Measurements from ENCODE around the gene MAP4K2.
"Not testable (repeated sequence)": the region's sequence is repeated elsewhere in the genome, so short reads cannot be mapped to it uniquely, and the experiment has no call there.

MAP4K2 gene

DNA sequence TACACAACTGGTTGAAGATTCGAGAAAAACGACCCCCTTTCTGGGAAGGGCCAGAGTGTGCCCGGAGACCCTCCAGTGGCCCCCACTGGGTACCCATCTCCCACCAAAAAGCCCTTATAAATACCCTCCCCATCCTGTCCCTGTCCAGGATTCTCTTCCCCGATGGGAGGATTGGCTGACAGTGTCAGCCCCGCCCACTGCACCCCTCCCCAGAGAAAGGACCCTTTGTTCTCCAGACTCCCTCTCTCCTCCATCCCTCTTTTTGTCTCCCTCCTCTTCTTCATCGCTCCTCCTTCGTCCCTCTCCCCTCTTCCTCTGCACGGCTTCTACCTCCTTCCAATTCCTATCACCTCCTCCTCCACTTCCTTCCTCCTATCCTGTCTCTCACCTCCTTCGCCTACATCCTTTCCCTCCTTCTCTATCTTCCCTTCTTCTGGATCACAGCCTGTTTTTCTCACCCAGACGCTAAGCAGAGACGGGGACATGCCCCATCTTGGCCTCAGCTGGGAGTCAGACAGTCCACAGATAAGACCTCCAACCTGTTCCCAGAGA, 20.6 kb upstream of the MAP4K2 start:
- intact Hi-C loops (cut with DNase I): no loop called here

DNA sequence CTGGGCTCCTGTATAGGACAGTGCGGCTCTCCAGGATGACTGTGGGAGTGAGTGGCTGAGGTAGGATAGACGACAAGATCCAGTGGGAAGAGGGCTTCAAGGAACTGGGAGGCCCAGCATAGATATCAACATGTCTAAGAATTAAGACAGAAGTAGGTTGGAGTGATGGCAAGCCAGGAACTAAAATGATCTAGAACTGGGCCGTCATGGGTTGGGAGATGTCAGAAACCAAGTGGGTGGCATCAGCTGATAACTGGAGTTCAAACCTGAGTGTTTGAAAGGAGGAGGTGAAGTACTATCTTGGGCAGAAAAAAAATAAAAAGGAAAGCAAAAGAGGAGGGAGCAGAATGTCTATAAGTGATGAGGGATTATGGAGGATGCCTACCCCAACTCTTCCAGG, 14.5 kb upstream of the MAP4K2 start:
- intact Hi-C loops (cut with DNase I): no loop called here
- no peak for DNase-seq

More for the DNA sequence above, 20.6 kb upstream of the MAP4K2 start:
- DNase-seq: no peak

DNA sequence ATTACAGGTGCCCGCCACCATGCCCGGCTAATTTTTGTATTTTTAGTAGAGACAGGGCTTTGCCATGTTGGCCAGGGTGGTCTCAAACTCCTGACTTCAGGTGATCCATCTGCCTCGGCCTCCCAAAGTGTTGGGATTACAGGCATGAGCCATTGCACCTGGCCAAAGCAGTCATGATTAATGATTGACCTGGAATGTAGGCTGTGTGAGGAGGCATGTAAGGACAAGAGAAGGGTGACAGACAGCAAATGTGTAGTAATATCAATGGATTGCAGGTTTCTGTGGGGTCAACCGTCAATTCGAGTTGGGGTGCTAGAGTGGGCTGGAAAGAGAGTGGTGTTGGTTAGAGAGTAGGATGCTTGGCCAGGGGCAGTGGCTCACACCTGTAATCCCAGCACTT, 12.4 kb upstream of the MAP4K2 start:
- DNase-seq; intact Hi-C loops (cut with DNase I): not testable (repeated sequence)

DNA sequence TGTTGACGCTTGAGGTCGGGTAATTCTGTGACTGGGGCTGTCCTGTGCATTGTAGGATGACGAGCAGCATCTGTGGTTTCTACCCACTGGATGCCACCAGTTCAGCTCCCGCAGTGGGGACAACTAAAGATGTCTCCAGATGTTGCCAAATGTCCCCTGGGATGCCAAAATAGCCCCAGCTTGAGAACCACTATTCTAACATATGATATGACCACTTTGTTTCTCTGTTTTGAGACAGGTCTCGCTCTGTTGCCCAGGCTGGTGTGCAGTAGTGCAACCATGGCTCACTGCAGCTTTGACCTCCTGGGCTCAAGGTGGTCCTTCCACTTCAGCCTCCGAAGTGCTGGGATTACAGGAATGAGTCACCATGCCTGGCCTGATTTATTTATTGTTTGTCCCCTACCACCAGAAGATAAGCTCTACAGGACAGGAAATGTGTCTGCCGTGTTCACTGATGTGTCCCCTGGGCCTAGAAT, 11.7 kb upstream of the MAP4K2 start:
- intact Hi-C loops (cut with DNase I): no loop called here
- DNase-seq: no peak

DNA sequence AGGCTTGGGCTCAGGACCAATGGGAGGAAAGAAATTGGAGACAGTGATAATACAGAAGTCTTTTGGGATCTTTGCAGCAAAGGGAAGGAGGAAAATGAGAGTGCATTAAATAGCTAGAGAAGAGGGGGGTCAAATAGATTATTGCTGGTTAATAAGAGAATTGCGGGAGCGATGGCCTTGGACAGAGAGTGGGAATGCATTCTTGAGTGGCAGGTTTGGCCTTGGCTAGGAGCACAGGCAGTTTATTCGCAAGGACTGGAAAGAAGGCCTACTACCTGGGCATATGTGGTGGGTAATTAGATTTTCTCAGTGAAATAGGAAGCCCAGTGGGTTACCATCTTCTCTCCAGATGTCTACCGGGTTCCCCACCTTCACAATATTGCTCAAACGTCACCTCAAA, 10.8 kb upstream of the MAP4K2 start:
- no peak for DNase-seq
- intact Hi-C loops (cut with DNase I): no loop called here

DNA sequence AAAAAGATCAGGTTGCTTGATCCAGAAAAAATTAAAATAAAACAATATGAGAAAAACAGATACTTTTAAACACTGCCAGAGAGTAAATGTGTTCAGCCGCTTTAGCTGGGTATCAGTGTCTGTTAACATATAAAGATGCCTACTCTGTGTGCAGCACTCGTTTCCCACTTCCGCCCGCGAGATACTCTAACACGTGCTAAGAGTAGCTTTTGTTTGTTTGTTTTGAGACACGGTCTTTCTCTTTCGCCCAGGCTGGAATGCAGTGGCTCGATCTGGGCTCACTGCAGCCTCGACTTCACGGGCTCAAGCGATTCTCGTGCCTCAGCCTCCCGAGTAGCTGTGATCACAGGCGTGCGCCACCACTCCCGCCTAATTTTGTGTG, 7.9 kb upstream of the MAP4K2 start:
- DNase-seq: peak in 1 of 10 donors; percentile 26
- intact Hi-C loops (cut with DNase I): no loop called here

DNA sequence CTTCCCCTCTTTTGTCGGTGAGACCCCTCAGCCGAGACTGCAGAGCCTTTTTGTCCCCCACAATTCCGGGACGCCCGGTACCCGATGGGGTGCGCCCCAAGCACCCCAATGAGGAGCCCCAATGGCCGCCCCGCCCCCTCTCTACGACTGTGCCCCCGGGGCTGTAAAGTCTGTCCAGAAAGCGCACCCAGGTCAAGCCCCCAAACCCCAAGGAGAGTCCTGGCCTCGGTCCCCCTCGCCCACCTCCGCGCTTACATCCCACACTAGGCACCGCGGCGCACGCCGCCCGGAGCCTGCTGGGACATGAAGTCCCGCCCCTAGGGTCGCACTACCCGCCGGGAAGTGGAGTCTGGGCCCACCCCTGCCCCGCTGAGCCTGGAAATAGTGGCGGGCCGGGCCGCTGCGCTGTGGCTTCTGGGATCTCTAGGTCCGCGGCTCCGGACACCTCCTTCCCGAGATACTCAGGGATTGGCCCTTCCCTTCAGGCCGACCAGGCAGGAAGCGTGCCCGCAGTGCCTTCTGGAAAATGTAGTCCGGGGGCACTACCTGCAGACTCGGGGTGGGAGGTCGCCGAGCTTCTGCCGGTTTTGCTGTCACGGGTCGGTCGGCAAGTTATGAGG, 7.4 kb upstream of the MAP4K2 start, which contains the start of gene MEN1:
Gene MEN1 (minus strand): TSS at position 281 of the 620 bp plus-strand sequence. CDS start 442 bp downstream, outside the sequence.
- intact Hi-C loops (cut with DNase I): no loop called here
- peak; percentile 94 to 99 (median 98) for DNase-seq

DNA sequence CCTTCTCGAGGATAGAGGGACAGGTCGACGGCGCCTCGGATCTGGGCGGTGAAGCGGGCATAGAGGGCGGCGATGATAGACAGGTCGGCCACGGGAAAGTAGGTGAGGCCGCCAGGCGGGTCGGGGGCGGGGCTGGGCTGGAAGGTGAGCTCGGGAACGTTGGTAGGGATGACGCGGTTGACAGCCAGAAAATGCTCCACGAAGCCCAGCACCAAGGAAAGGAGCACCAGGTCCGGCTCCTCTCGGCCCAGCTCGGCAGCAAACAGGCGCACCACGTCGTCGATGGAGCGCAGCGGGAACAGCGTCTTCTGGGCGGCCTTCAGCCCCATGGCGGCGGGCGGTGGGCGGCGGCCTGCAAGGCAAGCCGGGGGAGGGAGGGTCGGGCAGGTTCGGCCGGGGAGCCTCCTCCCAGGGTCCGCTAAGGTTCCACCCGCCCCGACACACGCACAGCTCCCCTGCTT, 6.8 kb upstream of the MAP4K2 start:
- DNase-seq: no peak
- intact Hi-C loops (cut with DNase I): no loop called here

DNA sequence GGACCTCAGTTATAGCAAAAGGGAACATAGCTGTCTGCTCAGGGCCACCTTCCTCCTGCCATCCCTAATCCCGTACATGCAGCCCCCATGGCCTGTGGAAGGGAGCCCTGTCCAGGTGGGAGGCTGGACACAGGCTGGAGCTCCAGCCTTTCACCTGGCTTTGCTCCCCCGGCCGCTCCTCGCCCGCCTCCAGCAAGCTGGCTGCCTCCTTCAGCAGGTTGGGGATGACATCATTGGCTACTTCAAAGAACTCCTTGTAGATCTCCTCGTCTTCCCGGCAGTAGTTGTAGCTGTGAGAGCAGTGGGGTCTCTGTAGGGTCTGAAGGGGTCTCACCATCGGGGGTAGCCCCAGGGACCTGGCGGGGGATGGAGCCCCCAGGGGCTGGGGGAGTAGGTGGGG, 2.5 kb upstream of the MAP4K2 start:
- intact Hi-C loops (cut with DNase I): no loop called here
- peak in 1 of 10 donors; percentile 10 for DNase-seq

DNA sequence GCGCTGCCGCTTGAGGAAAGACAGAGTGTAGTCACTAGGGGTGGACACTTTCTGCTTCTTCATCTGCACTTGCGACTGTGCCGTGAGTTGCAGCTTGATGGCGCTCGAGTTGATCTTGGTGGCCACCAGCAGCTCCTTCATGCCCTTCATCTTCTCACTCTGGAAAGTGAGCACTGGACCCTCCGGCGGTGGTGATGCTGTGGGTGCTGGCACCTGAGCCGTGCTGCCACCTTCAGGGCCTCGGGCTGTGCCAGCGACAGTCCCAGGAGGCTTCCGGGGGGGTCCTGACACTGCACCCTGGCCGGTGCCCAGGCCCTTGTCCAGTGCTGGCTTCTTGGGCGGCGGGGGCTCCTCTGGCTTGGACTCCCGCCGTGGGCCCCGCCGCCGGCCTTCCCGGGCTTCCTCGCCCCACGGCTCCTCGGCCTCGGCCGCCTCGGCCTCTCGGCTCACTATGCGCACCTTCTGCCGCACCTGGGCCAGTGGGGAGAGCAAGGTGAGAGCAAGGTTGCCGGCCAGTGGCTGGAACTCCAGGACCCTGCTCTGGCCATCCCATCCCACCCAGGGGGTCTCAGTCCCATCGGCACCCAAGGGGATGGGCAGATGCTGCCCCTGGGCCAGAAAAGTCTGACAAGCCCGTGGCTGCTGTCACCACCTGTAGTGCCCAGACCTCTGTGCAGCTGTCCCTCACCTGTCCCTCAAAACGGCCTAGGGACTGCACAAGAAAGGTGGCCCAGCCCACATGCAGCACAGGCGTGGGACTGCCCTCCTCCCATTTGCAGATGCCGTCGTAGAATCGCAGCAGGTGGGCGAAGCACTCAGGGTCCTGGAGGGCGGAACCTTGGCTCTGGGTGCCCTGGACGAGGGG, 1.6 kb upstream of the MAP4K2 start:
- intact Hi-C loops (cut with DNase I): no loop called here
- peak in 1 of 10 donors; percentile 81 for DNase-seq

DNA sequence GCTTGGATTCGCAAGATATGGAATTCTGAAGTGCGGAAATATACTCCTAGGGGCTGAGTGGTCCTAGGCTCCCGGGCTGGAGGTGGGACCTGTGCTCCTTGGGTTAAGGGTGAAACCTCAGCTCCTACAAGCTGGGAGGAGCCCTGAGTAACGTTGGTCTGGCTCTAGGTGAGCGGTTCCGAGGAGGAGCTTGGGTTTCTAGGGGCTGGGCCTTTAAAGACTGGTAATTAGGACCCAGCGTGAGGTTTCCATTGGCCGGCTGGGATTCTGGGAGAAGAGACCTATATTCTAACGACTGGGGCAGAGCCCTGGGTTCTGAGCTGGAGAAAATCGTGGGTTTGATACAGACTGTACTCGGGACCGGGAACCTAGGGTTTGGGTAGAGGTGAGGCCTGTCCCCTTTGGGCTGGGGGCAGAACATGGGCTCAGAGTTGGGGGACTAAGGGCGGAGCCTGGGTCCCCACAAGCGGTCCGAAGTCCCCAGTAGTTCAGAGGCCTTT, 882 bp upstream of the MAP4K2 start:
- DNase-seq: no peak
- intact Hi-C loops (cut with DNase I): no loop called here

DNA sequence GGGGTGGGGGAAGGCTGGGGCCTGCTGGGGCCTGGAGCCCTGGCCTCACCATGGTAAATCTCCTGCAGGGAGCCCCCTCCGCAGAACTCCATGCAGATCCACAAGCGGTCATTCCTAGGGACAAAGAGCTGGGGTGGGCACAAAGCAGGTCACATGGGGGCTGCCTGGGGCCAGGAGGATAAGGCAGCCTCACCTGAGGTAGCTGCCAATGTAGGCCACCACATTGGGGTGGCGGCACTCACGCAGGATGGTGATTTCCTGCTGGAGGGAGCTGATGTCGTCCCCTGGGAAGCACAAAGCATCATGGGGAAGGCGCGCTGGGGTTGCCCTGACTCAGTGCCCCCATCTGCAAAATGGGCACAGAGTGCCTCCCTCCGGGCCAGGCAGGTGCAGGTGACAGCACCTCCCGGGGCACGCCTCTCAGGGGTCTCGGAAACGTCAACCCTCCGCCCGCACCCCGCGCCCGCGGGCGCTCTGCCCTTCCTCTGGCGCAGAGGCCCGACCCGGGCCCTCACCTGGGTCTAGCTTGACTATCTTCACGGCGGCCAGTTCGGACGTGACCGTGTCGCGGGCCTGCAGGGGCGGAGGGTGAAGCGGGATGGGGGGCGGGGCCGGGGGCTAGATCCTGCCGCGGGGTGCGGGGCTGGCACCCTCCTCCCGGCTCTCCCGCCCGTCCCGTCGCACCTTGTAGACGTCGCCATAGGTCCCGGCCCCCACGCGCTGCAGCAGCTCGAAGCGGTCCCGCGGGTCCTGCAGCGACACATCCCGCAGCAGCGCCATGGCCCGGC, 450 bp downstream of the MAP4K2 start:
- peak in 2 of 10 donors; percentile 22 to 83 for DNase-seq
- intact Hi-C loops (cut with DNase I): no loop called here

DNA sequence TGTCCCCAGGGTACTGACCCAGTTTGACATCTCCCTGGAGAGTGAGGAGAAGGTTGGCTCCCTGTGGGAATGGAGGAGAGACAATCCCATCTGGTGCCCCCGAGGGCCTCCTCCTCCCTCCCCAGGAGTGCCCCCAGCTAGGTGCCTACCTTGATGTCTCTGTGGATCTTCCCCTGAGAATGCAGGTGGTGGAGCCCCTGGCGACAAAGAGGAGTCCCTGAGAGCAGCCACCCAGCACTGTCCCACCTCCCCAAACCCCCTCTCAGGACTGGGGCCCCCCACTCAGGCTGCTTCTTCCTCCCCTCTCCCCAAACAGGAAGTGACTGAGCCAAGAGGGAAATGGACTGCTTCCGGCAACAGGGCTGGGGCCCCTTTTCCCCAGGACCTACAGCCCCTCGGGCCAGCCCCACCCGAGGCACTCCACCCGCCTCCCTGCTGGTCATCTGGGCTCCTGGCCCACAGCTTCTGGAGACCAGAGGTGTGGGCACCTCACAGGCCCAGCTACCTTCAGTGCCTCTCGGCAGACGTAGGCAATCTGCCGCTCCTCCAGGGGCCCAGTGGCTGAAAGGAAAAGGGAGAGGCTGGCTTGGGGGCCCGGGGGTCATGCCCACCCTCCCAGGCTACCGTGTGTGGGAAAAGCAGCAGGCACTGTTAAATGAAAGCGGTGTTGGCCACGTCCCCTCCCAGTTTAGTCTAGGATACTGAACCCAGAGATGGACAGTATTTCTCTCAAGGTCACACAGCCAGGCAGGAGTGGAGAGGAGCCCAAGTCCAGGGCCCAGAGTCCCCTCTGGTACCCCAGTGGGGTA, 1.2 kb downstream of the MAP4K2 start:
- DNase-seq: peak in 1 of 10 donors; percentile 70
- intact Hi-C loops (cut with DNase I): no loop called here

DNA sequence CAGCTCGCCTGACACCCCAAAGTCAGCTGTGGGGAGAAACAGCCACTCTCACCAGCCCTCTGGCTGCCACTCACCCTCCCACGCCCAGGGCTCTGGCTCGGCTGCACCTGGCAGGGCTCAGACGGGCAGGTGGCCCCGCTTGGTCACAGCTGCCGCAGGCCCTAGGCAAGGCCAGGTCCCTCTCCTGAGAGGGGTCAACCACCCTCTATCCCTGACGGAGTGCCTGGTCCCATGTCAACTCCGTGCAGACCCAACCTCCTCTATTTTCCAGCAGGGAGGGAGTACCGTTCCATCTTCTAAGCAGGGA, 1.9 kb downstream of the MAP4K2 start:
- intact Hi-C loops (cut with DNase I): no loop called here
- peak in 2 of 10 donors; percentile 58 to 59 for DNase-seq

DNA sequence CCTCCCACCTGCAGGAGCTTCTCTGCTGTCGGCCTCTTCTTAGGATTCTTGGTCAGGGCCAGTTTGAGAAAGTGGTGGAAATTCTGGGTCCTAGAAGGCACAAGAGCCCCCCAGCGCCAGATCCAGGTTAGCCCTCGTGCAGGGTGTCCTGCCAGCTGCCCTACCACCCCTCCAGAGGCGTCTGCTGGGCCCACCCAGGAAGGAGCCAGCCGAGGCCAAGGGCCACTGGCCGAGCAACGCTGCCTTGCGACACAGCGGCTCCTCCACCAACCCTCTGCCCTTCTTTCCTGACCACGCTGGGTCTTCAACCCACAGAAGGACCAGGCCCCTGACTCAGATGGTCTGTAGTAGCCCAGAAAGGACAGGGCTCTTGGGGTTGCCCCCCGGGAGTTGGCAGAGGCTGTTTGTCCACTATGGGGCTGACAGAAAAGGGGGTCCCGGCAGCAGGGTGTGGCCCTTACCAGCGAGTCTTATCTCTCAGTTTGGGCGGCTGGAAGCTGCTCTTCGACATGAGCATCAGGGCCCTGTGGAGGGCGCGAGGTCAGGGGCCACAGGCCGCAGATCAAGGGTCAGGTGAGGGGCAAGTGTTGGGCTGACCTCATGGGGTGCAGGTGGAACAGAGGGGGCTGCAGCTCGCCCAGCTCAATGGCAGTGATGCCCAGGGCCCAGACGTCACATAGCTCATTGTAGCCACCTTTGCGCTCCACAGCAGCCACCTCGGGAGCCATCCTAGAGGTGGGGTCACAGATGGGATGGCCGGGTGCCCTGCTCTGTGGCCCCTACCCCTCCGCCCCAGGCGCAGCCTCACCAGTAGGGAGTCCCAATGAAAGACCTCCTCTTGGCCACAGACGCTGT, 2.5 kb downstream of the MAP4K2 start:
- DNase-seq: peak in 2 of 10 donors; percentile 56 to 68
- intact Hi-C loops (cut with DNase I): no loop called here

DNA sequence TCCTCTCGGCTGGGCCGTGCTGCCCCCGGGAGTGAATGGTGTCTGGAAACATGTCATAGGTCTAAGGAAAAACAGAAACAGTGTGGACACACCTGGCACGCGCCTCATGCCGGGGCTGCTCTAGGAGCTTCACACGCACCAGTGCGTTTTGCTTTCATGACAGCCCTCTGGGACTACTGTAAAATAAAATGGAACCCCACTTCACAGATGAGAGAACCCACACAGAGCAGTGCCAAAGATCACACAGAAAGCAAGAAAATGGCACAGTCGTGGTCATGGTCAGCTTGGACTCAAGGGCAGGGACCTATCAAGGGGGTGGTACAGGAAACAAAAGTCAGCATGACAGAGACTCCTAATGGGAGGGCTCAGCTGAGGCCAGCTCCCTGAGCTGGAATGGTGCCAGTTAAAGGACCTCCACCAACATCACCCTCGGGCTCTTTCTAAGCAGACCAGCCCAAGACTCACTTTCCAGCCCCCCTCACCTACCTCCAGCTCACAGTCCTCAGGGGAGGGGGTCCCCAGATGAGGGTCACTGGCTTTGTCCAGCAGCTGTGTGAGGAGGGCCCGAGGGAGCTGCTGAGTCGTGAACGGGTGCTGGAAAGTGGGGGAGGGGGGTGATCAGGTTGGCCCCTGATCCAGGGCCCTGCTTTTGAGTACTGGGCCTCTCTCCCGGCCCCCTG, 3.3 kb downstream of the MAP4K2 start:
- intact Hi-C loops (cut with DNase I): no loop called here
- DNase-seq: peak in 2 of 10 donors; percentile 24 to 42

DNA sequence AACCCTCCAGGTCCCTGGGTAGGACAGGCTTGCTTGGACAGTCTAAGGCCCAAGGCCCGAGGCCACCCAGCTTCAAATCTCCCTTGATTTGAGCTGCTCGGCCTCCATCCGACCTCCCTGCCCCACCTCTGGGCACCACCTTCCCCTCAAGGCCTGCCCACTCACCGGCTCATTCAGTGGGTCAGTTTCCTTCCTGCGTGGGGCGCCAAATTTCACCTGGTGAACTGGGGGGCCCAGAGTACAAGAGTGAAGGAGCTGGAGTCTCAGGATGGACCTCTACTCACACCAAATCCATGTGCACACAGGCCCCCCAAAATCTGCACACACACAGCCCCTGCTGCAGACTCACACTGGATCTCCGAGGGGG, 3.8 kb downstream of the MAP4K2 start:
- DNase-seq: peak in 3 of 10 donors; percentile 13 to 52 (median 40)
- intact Hi-C loops (cut with DNase I): no loop called here
